Measurements from ENCODE around the gene RERE.
"Not testable (repeated sequence)": the region's sequence is repeated elsewhere in the genome, so short reads cannot be mapped to it uniquely, and the experiment has no call there.

RERE gene

GRCh38 chr1:8701794-8702471 is 115.5 kb downstream of the RERE start:
- Histone ChIP-seq H3K36me3 (ENCODE audit: control insufficient read depth, insufficient read depth, low read length) (no peaks in the 10 kb centered on the region), H3K9me3 (ENCODE audit: control insufficient read depth, low read length) (no peaks in the 10 kb centered on the region), H3K4me3 (ENCODE audit: insufficient read depth, low read depth, low read length, poor library complexity, severe bottlenecking) (no peak overlapping the region), H3K27me3 (replicated peaks; ENCODE audit: control insufficient read depth, insufficient read depth, low read length, poor library complexity, severe bottlenecking) (peaks cover 26% of the 10 kb centered on the region), H3K27ac (ENCODE audit: insufficient read depth, low read length, poor library complexity, severe bottlenecking) (no peak overlapping the region), H3K4me1 (ENCODE audit: control insufficient read depth, insufficient read depth, low read length, poor library complexity, severe bottlenecking) (peaks cover 25% of the 10 kb centered on the region)
- no peak for DNase-seq

- peaks cover 25% of the 10 kb centered on the region for H3K4me1 ChIP-seq (ENCODE audit: control insufficient read depth, insufficient read depth, low read length, poor library complexity, severe bottlenecking)
- no peak overlapping the region for H3K27ac ChIP-seq (ENCODE audit: insufficient read depth, low read length, poor library complexity, severe bottlenecking)
- no peaks in the 10 kb centered on the region for H3K9me3 ChIP-seq (ENCODE audit: control insufficient read depth, low read length)
- peaks cover 26% of the 10 kb centered on the region for H3K27me3 ChIP-seq (replicated peaks; ENCODE audit: control insufficient read depth, insufficient read depth, low read length, poor library complexity, severe bottlenecking)
- H3K4me3 ChIP-seq (ENCODE audit: insufficient read depth, low read depth, low read length, poor library complexity, severe bottlenecking) = no peak overlapping the region
- DNase-seq = no peak
- no peaks in the 10 kb centered on the region for H3K36me3 ChIP-seq (ENCODE audit: control insufficient read depth, insufficient read depth, low read length)
Measured at GRCh38 chr1:8699679-8700078, 117.8 kb downstream of the RERE start.

GRCh38 chr1:8698937-8699447 is 118.4 kb downstream of the RERE start:
- DNase-seq = no peak
- no peak overlapping the region for H3K27ac ChIP-seq (ENCODE audit: insufficient read depth, low read length, poor library complexity, severe bottlenecking)
- peaks cover 25% of the 10 kb centered on the region for H3K4me1 ChIP-seq (ENCODE audit: control insufficient read depth, insufficient read depth, low read length, poor library complexity, severe bottlenecking)
- H3K9me3 ChIP-seq (ENCODE audit: control insufficient read depth, low read length) = no peaks in the 10 kb centered on the region
- H3K27me3 ChIP-seq (replicated peaks; ENCODE audit: control insufficient read depth, insufficient read depth, low read length, poor library complexity, severe bottlenecking) = peaks cover 22% of the 10 kb centered on the region
- no peak overlapping the region for H3K4me3 ChIP-seq (ENCODE audit: insufficient read depth, low read depth, low read length, poor library complexity, severe bottlenecking)
- H3K36me3 ChIP-seq (ENCODE audit: control insufficient read depth, insufficient read depth, low read length) = no peaks in the 10 kb centered on the region

GRCh38 chr1:8698012-8698630 is 119.3 kb downstream of the RERE start:
- no peak overlapping the region for H3K27ac ChIP-seq (ENCODE audit: insufficient read depth, low read length, poor library complexity, severe bottlenecking)
- H3K27me3 ChIP-seq (replicated peaks; ENCODE audit: control insufficient read depth, insufficient read depth, low read length, poor library complexity, severe bottlenecking) = peaks cover 15% of the 10 kb centered on the region
- no peak for DNase-seq

GRCh38 chr1:8695442-8695841 is 122.0 kb downstream of the RERE start:
- H3K27me3 ChIP-seq (replicated peaks; ENCODE audit: control insufficient read depth, insufficient read depth, low read length, poor library complexity, severe bottlenecking); H3K27ac ChIP-seq (ENCODE audit: insufficient read depth, low read length, poor library complexity, severe bottlenecking); H3K4me3 ChIP-seq (ENCODE audit: insufficient read depth, low read depth, low read length, poor library complexity, severe bottlenecking); H3K4me1 ChIP-seq (ENCODE audit: control insufficient read depth, insufficient read depth, low read length, poor library complexity, severe bottlenecking); H3K36me3 ChIP-seq (ENCODE audit: control insufficient read depth, insufficient read depth, low read length); DNase-seq; H3K9me3 ChIP-seq (ENCODE audit: control insufficient read depth, low read length): not testable (repeated sequence)

More at GRCh38 chr1:8698012-8698630, 119.3 kb downstream of the RERE start:
- Histone ChIP-seq H3K4me3 (ENCODE audit: insufficient read depth, low read depth, low read length, poor library complexity, severe bottlenecking) (no peak overlapping the region), H3K4me1 (ENCODE audit: control insufficient read depth, insufficient read depth, low read length, poor library complexity, severe bottlenecking) (peaks cover 22% of the 10 kb centered on the region), H3K9me3 (ENCODE audit: control insufficient read depth, low read length) (no peaks in the 10 kb centered on the region), H3K36me3 (ENCODE audit: control insufficient read depth, insufficient read depth, low read length) (no peaks in the 10 kb centered on the region)

- H3K27ac ChIP-seq (ENCODE audit: insufficient read depth, low read length, poor library complexity, severe bottlenecking) = no peak overlapping the region
- H3K27me3 ChIP-seq (replicated peaks; ENCODE audit: control insufficient read depth, insufficient read depth, low read length, poor library complexity, severe bottlenecking) = no peaks in the 10 kb centered on the region
- H3K36me3 ChIP-seq (ENCODE audit: control insufficient read depth, insufficient read depth, low read length) = no peaks in the 10 kb centered on the region
- H3K4me3 ChIP-seq (ENCODE audit: insufficient read depth, low read depth, low read length, poor library complexity, severe bottlenecking) = no peak overlapping the region
- DNase-seq = no peak
- H3K4me1 ChIP-seq (ENCODE audit: control insufficient read depth, insufficient read depth, low read length, poor library complexity, severe bottlenecking) = no peaks in the 10 kb centered on the region
- H3K9me3 ChIP-seq (ENCODE audit: control insufficient read depth, low read length) = no peaks in the 10 kb centered on the region
Measured at GRCh38 chr1:8693107-8693506, 124.3 kb downstream of the RERE start.

- H3K4me3 ChIP-seq (ENCODE audit: insufficient read depth, low read depth, low read length, poor library complexity, severe bottlenecking) = no peak overlapping the region
- no peaks in the 10 kb centered on the region for H3K36me3 ChIP-seq (ENCODE audit: control insufficient read depth, insufficient read depth, low read length)
- DNase-seq = no peak
- no peaks in the 10 kb centered on the region for H3K4me1 ChIP-seq (ENCODE audit: control insufficient read depth, insufficient read depth, low read length, poor library complexity, severe bottlenecking)
- no peak overlapping the region for H3K27ac ChIP-seq (ENCODE audit: insufficient read depth, low read length, poor library complexity, severe bottlenecking)
- H3K27me3 ChIP-seq (replicated peaks; ENCODE audit: control insufficient read depth, insufficient read depth, low read length, poor library complexity, severe bottlenecking) = no peaks in the 10 kb centered on the region
- no peaks in the 10 kb centered on the region for H3K9me3 ChIP-seq (ENCODE audit: control insufficient read depth, low read length)
Measured at GRCh38 chr1:8691662-8692061, 125.8 kb downstream of the RERE start.

- Histone ChIP-seq H3K27me3 (replicated peaks; ENCODE audit: control insufficient read depth, insufficient read depth, low read length, poor library complexity, severe bottlenecking) (no peaks in the 10 kb centered on the region), H3K4me3 (ENCODE audit: insufficient read depth, low read depth, low read length, poor library complexity, severe bottlenecking) (no peak overlapping the region), H3K27ac (ENCODE audit: insufficient read depth, low read length, poor library complexity, severe bottlenecking) (no peak overlapping the region), H3K36me3 (ENCODE audit: control insufficient read depth, insufficient read depth, low read length) (no peaks in the 10 kb centered on the region), H3K4me1 (ENCODE audit: control insufficient read depth, insufficient read depth, low read length, poor library complexity, severe bottlenecking) (no peaks in the 10 kb centered on the region), H3K9me3 (ENCODE audit: control insufficient read depth, low read length) (no peaks in the 10 kb centered on the region)
- no peak for DNase-seq
Measured at GRCh38 chr1:8690253-8690525, 127.3 kb downstream of the RERE start.

GRCh38 chr1:8689431-8690252 is 127.8 kb downstream of the RERE start:
- H3K4me1 ChIP-seq (ENCODE audit: control insufficient read depth, insufficient read depth, low read length, poor library complexity, severe bottlenecking) = no peaks in the 10 kb centered on the region
- no peaks in the 10 kb centered on the region for H3K36me3 ChIP-seq (ENCODE audit: control insufficient read depth, insufficient read depth, low read length)
- H3K27me3 ChIP-seq (replicated peaks; ENCODE audit: control insufficient read depth, insufficient read depth, low read length, poor library complexity, severe bottlenecking) = no peaks in the 10 kb centered on the region
- no peak for DNase-seq
- no peaks in the 10 kb centered on the region for H3K9me3 ChIP-seq (ENCODE audit: control insufficient read depth, low read length)
- no peak overlapping the region for H3K4me3 ChIP-seq (ENCODE audit: insufficient read depth, low read depth, low read length, poor library complexity, severe bottlenecking)
- no peak overlapping the region for H3K27ac ChIP-seq (ENCODE audit: insufficient read depth, low read length, poor library complexity, severe bottlenecking)

GRCh38 chr1:8687538-8687937 is 129.9 kb downstream of the RERE start:
- no peak for DNase-seq
- no peak overlapping the region for H3K27ac ChIP-seq (ENCODE audit: insufficient read depth, low read length, poor library complexity, severe bottlenecking)
- no peak overlapping the region for H3K4me3 ChIP-seq (ENCODE audit: insufficient read depth, low read depth, low read length, poor library complexity, severe bottlenecking)
- no peaks in the 10 kb centered on the region for H3K36me3 ChIP-seq (ENCODE audit: control insufficient read depth, insufficient read depth, low read length)
- H3K4me1 ChIP-seq (ENCODE audit: control insufficient read depth, insufficient read depth, low read length, poor library complexity, severe bottlenecking) = no peaks in the 10 kb centered on the region
- H3K27me3 ChIP-seq (replicated peaks; ENCODE audit: control insufficient read depth, insufficient read depth, low read length, poor library complexity, severe bottlenecking) = no peaks in the 10 kb centered on the region
- H3K9me3 ChIP-seq (ENCODE audit: control insufficient read depth, low read length) = no peaks in the 10 kb centered on the region

Data from effector memory CD4-positive, alpha-beta T cell (primary cell).